HL-60 (cell line): ENCODE data around the gene PPME1.

Source experiments
- DNase-seq, 2 experiments: peaks; one replicate each; pipeline ENCODE4 v3.0.0-alpha.2; 2010 to 2020; ENCODE audit warnings: low read depth in 1 of 2, low spot score in 1 of 2
- H3K27ac ChIP-seq: fragments of 250-450 bp; sonication (Bioruptor Pico); replicated peaks from 2 replicates; pipeline ENCODE4 v1.5.1; 2020; ENCODE audit warnings: mild to moderate bottlenecking, moderate library complexity
- H3K27me3 ChIP-seq: fragments of 250-450 bp; sonication (Bioruptor Pico); 2 replicates; pipeline ENCODE4 v1.5.1; 2021; ENCODE audit warnings: mild to moderate bottlenecking, moderate library complexity; ENCODE audit not compliant: insufficient read depth, poor library complexity, severe bottlenecking
- H3K4me3 ChIP-seq: replicated peaks from 2 replicates; pipeline ENCODE4 v1.5.1; 2011; ENCODE audit warnings: mild to moderate bottlenecking, control low read depth, low read length; ENCODE audit not compliant: insufficient read depth
- CTCF ChIP-seq: IDR thresholded peaks from one replicate; pipeline ENCODE4 v1.5.1; 2011; ENCODE audit warnings: low read length, control low read depth, inconsistent platforms; ENCODE audit not compliant: insufficient read depth
- GABPA ChIP-seq: IDR thresholded peaks from 2 replicates; pipeline ENCODE4 v1.6.1; 2012; ENCODE audit warnings: low read depth
- POLR2AphosphoS5 ChIP-seq: IDR thresholded peaks from 2 replicates; pipeline ENCODE4 v1.6.1; 2012; ENCODE audit warnings: low read depth
- REST ChIP-seq: IDR thresholded peaks from 2 replicates; pipeline ENCODE4 v1.6.1; 2012; ENCODE audit warnings: low read depth; ENCODE audit not compliant: insufficient replicate concordance
- SPI1 ChIP-seq: IDR thresholded peaks from 2 replicates; pipeline ENCODE4 v1.6.1; 2012; ENCODE audit warnings: low read depth, mild to moderate bottlenecking, borderline replicate concordance

PPME1 gene

GRCh38 chr11:74280494-74280893 is 109.4 kb downstream of the PPME1 start:
- H3K27me3 ChIP-seq = no peaks in the 10 kb centered on the region
- no peak for TF ChIP-seq SPI1
- no peak for TF ChIP-seq POLR2AphosphoS5
- no peak overlapping the region for H3K4me3 ChIP-seq
- DNase-seq = no peak
- H3K27ac ChIP-seq = no peak overlapping the region

- H3K27ac ChIP-seq = no peak overlapping the region
- no peaks in the 10 kb centered on the region for H3K27me3 ChIP-seq
- no peak overlapping the region for H3K4me3 ChIP-seq
- TF ChIP-seq POLR2AphosphoS5 (no peak), GABPA (no peak), CTCF (no peak), REST (no peak), SPI1 (no peak)
- no peak for DNase-seq
Observed at GRCh38 chr11:74282421-74282820, 111.3 kb downstream of the PPME1 start.

GRCh38 chr11:74282914-74283371 is 111.9 kb downstream of the PPME1 start:
- H3K27ac ChIP-seq = no peak overlapping the region
- no peak for DNase-seq
- no peak for TF ChIP-seq REST
- no peak for TF ChIP-seq POLR2AphosphoS5
- no peak for TF ChIP-seq SPI1
- no peak for TF ChIP-seq CTCF
- TF ChIP-seq GABPA = no peak
- H3K27me3 ChIP-seq = no peaks in the 10 kb centered on the region
- no peak overlapping the region for H3K4me3 ChIP-seq

GRCh38 chr11:74283580-74284180 is 112.6 kb downstream of the PPME1 start:
- no peak for DNase-seq
- no peaks in the 10 kb centered on the region for H3K27me3 ChIP-seq
- no peak overlapping the region for H3K4me3 ChIP-seq
- no peak for TF ChIP-seq SPI1
- TF ChIP-seq POLR2AphosphoS5 = no peak
- no peak for TF ChIP-seq REST
- no peak for TF ChIP-seq GABPA
- no peak for TF ChIP-seq CTCF
- no peak overlapping the region for H3K27ac ChIP-seq
